GM18909 (cell line): ENCODE measurements around the gene LPP.

Experiments
- ATAC-seq: cut with Tn5 transposase; IDR thresholded peaks from one replicate; pipeline ENCODE4 v1.9.1; 2021; ENCODE audit warnings: mild to moderate bottlenecking; ENCODE audit not compliant: unreplicated experiment, poor library complexity

LPP gene

DNA sequence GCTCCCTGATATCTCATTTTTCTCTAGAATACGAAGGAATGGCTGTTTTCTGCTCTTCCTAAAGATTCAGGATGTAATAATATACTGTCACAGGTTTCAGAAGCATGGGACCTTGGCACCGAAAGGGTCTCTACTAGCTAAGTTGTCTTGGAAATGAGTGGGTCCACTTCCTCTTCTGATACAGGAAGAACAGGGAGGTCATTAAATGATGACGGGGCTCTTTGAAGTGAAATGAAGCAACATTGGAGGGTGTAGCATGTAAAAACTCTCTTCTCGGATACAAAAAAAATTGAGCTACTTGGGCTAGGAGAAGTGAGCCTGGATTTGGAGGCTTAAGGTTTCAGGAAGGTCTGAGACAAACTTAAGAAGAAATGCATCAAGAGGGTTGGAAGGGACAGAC is 668.0 kb downstream of the LPP start:
- no peak for ATAC-seq

GRCh38 chr3:188822411-188822810 is 668.5 kb downstream of the LPP start:
- no peak for ATAC-seq

- no peak for ATAC-seq
Measured at GRCh38 chr3:188824566-188824965, 670.6 kb downstream of the LPP start.

GRCh38 chr3:188825901-188826300 is 671.9 kb downstream of the LPP start:
- ATAC-seq: no peak

DNA sequence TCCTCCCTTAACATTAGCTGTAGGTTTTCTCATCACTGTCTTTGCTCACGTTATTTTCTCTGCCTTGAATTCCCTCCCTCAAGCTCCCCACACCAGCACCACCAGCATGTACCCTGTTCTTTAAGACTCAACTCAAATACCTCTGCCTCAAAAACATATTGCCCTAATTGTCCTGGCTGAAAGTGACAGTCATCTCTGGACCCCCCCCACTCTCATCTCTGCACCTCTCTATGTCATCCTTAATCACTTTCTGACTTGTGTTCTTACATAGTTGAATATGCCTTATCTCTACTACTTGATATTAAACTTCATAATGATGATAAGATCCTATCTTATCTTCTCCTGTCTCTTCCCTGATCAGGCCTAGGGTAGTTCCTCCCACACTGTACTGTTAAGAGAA is 672.6 kb downstream of the LPP start:
- no peak for ATAC-seq

DNA sequence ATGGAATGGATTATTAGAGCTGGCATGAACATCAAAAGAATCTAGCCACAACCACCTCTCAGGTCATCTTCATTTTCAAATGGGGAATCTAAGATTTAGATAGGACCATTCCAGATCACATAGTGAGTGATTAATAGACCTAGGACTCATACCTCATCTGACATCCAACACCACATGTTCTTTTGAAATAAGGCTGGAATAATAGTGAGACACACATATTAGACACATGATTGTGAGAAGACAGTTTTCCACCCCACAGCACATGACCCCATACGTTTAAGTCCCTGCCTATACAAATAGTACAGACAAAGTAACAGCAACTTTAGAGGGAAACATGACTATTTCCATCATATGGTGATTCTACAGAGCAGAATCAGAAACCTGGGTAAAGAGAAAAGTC is 673.1 kb downstream of the LPP start:
- ATAC-seq: no peak

DNA sequence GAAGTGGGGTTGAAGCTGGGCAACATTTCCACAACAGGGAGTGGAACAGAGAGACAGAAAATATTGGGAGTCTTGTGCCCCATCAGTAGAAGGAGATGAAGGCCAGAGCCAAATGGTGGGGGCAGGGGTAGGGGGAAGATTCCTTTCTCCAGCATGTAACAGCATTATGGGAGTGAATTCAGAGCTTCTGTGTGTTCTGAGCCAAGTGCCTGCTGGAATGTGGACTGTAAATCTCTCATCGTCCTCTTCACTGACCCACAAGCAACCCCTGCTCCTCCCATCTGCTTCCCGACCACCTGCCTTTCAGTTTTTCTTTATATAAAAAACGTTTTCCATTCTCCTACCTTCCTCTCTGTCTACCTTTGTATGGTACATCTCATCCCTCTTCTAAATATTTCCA is 673.6 kb downstream of the LPP start:
- no peak for ATAC-seq

GRCh38 chr3:188829130-188829529 is 675.2 kb downstream of the LPP start:
- ATAC-seq: no peak

DNA sequence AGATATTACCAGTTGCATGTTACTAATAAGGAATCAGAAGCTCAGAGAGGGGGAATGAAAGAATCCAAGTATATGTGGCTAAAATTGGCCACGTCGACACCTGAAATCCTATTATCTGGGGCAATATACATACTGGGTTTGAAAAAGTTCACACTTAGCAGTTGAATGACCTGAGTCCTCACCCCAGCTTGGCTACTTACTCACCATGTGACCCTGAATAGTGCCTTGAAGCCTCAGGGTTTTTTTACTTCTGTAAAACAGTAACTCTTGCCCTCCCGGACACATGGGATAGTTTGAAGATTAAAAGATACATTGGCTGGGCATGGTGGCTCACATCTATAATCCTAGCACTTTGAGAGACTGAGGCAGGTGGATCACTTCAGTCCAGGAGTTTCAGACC is 675.6 kb downstream of the LPP start:
- ATAC-seq: no peak

DNA sequence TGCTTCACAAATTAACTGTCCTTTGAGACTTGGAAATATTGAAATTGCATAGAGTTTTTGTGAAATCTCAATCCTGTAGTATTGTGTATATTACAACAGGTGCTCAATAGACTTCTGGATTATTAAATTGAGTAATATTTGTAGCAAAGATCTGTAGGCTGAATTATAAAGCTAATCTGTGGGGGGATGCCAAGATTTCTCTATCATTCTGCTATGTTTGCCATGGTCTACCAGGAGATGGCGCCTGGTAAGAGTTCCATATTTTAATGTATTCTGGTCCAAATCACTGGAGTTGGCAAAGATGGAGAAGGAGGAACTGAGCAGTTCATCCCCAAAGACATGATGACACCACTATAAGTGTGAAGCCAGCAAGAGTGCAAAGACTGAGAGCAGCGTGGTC is 676.9 kb downstream of the LPP start:
- no peak for ATAC-seq

- ATAC-seq: no peak
Measured at GRCh38 chr3:188832146-188832545, 678.2 kb downstream of the LPP start.

GRCh38 chr3:188832961-188833721 is 679.2 kb downstream of the LPP start:
- no peak for ATAC-seq

DNA sequence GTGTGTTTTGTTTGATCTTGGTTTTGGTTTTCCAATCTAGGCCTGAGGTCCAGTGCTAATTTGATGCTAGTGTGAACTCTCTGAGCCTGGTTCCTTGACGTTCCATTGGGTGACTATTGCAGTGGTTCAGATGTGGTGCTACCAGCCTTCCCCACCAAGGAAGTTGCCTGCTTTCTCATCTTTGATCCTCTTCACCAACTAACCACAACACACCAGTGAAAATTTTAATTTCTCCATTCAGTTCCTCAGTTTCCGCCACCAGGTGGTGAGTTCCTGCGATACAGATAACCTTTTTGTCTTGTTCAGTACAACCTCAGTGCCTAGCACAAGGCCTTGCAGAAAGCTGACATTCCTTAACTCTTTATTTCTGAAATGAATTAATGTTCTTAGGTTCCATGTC is 680.4 kb downstream of the LPP start:
- no peak for ATAC-seq

- no peak for ATAC-seq
Measured at GRCh38 chr3:188839187-188839695, 685.3 kb downstream of the LPP start.

DNA sequence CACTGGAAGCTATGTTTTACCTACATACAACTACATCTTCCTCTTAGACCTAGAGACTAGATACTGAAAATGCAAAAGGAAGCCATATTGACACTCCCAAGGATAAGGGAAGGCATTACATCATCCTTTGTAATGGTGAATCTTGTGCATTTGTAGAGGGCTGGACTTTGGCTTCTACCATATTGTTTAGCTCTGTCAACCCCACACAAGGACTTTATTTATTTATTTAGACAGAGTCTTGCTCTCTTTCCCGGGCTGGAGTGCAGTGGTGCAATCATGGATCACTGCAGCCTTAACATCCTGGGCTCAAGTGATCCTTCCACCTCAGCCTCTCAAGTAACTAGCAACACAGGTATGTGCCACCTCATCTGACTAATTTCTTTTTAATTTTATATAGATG is 686.3 kb downstream of the LPP start:
- ATAC-seq: no peak

DNA sequence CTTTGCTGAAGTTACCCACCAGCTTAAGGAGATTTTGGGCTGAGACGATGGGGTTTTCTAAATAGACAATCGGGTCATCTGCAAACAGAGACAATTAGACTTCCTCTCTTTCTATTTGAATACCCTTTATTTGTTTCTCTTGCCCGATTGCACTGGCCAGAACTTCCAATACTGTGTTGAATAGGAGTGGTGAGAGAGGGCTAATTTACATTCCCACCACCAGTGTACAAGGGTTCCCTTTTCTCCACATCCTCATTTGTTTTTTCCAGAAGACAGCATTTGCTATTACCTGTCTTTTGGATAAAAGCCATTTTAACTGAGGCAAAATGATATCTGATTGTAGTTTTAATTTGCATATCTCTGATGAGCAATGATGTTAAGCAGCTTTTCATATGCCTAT is 687.9 kb downstream of the LPP start:
- no peak for ATAC-seq

- ATAC-seq: no peak
Measured at GRCh38 chr3:188842639-188843038, 688.7 kb downstream of the LPP start.

DNA sequence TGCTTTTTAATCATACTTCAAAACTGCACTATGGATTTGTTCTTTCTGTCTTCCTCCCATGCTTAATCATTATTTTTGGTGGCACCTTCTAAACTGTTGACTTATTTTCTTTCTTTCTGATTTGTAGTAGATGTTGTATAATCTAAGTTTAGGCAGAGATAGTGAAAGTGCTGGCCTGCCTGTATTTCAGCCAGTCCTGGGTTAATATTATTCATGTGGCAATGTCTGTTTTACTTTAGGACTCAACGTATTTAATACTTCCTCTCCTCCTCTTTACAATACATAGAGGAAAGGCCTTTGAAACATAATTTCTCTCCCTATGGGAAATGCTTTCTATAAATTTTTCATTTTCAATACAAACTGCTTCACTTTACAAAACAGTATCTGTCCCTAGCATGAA is 690.1 kb downstream of the LPP start:
- ATAC-seq: no peak

GRCh38 chr3:188845514-188845913 is 691.6 kb downstream of the LPP start:
- no peak for ATAC-seq

- ATAC-seq: no peak
Measured at GRCh38 chr3:188848947-188849346, 695.0 kb downstream of the LPP start.

DNA sequence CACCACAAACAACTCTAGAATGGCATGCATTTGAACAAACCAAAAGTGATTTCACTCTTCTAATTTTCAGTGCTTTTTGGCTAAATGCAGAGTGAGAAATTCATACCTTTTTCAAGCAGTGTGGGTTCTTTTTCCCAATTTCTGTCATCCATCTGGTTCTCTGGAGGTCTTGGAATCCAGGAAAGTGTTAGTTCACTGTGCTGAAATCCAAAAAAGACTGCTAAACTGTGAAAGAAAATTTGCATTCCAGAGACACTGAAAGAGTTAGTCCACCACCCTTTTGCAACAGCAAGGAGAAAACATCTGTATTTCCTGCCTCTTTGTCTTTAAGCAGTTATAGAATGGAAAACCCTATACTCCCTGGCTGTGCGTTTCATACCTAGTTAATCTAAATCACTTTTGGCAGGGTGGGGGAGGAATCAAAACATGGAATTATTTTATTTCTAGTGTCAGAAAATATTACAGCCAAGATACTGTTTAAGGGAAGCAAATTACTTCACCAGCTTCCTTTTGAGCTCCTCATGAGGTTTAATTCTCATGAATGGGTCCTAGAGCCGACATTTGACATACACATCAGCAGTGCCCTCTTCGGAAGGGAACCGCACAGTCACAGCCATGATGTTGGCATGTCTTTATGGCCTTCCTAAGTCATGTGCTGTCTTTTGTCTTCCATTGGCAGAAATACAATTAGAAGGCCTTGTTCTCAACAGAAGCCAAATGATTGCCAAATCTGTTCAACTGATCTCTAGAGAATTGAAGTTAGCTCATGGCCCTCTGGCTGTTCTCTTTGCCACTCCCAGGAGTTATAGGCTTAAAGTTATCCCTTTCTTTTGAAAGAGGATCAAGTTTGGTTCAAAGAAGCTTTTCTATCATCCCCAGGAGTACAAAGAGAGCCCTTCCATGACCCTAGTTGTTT is 700.2 kb downstream of the LPP start:
- ATAC-seq: no peak
